ENCODE results near the gene DPP8.
"Not testable (repeated sequence)": the region's sequence is repeated elsewhere in the genome, so short reads cannot be mapped to it uniquely, and the experiment has no call there.

The DPP8 gene

GRCh38 chr15:65399001-65399706 lies 118.3 kb downstream of the DPP8 start:
- Mint-ChIP-seq H3K4me1 (ENCODE audit: low read depth) (peaks cover 10% of the 10 kb centered on the region), H3K36me3 (ENCODE audit: low read depth) (no peaks in the 10 kb centered on the region), H3K9me3 (no peaks in the 10 kb centered on the region), H3K27ac (no peak overlapping the region), H3K4me3 (no peak overlapping the region), H3K27me3 (peaks cover 70% of the 10 kb centered on the region)
- intact Hi-C loops (cut with micrococcal nuclease), result no loop called here

- H3K36me3 Mint-ChIP-seq (ENCODE audit: low read depth); H3K9me3 Mint-ChIP-seq; H3K4me1 Mint-ChIP-seq (ENCODE audit: low read depth); H3K27ac Mint-ChIP-seq; intact Hi-C loops (cut with micrococcal nuclease); H3K4me3 Mint-ChIP-seq: not testable (repeated sequence)
- H3K27me3 Mint-ChIP-seq, result peaks cover 72% of the 10 kb centered on the region
These were observed 119.0 kb downstream of the DPP8 start for GRCh38 chr15:65398486-65398885.

- Mint-ChIP-seq H3K9me3 (no peaks in the 10 kb centered on the region), H3K36me3 (ENCODE audit: low read depth) (no peaks in the 10 kb centered on the region), H3K4me1 (ENCODE audit: low read depth) (peaks cover 10% of the 10 kb centered on the region), H3K4me3 (no peak overlapping the region), H3K27me3 (peaks cover 80% of the 10 kb centered on the region), H3K27ac (no peak overlapping the region)
- intact Hi-C loops (cut with micrococcal nuclease), result no loop called here
These were observed 120.5 kb downstream of the DPP8 start for GRCh38 chr15:65396965-65397317.

GRCh38 chr15:65396283-65396964 lies 121.1 kb downstream of the DPP8 start:
- Mint-ChIP-seq H3K4me3 (no peak overlapping the region), H3K27me3 (peaks cover 79% of the 10 kb centered on the region), H3K36me3 (ENCODE audit: low read depth) (no peaks in the 10 kb centered on the region), H3K27ac (no peak overlapping the region), H3K4me1 (ENCODE audit: low read depth) (peaks cover 10% of the 10 kb centered on the region), H3K9me3 (no peaks in the 10 kb centered on the region)
- intact Hi-C loops (cut with micrococcal nuclease), result no loop called here

- Mint-ChIP-seq H3K27ac (no peak overlapping the region), H3K27me3 (peaks cover 73% of the 10 kb centered on the region), H3K4me3 (no peak overlapping the region), H3K4me1 (ENCODE audit: low read depth) (peaks cover 10% of the 10 kb centered on the region), H3K36me3 (ENCODE audit: low read depth) (no peaks in the 10 kb centered on the region), H3K9me3 (no peaks in the 10 kb centered on the region)
- intact Hi-C loops (cut with micrococcal nuclease), result no loop called here
These were observed 121.8 kb downstream of the DPP8 start for GRCh38 chr15:65395567-65396202.

GRCh38 chr15:65394936-65395335 lies 122.6 kb downstream of the DPP8 start:
- Mint-ChIP-seq H3K9me3 (no peaks in the 10 kb centered on the region), H3K4me3 (no peak overlapping the region), H3K27ac (no peak overlapping the region), H3K4me1 (ENCODE audit: low read depth) (peaks cover 10% of the 10 kb centered on the region), H3K27me3 (peaks cover 68% of the 10 kb centered on the region), H3K36me3 (ENCODE audit: low read depth) (no peaks in the 10 kb centered on the region)
- intact Hi-C loops (cut with micrococcal nuclease), result no loop called here

GRCh38 chr15:65394280-65394789 lies 123.2 kb downstream of the DPP8 start:
- intact Hi-C loops (cut with micrococcal nuclease), result no loop called here
- Mint-ChIP-seq H3K36me3 (ENCODE audit: low read depth) (no peaks in the 10 kb centered on the region), H3K4me3 (no peak overlapping the region), H3K9me3 (no peaks in the 10 kb centered on the region), H3K4me1 (ENCODE audit: low read depth) (peaks cover 10% of the 10 kb centered on the region), H3K27me3 (peaks cover 67% of the 10 kb centered on the region), H3K27ac (no peak overlapping the region)

- Mint-ChIP-seq H3K9me3 (no peaks in the 10 kb centered on the region), H3K36me3 (ENCODE audit: low read depth) (no peaks in the 10 kb centered on the region), H3K27ac (no peak overlapping the region), H3K4me1 (ENCODE audit: low read depth) (peaks cover 10% of the 10 kb centered on the region), H3K27me3 (peaks cover 64% of the 10 kb centered on the region), H3K4me3 (no peak overlapping the region)
- intact Hi-C loops (cut with micrococcal nuclease), result no loop called here
These were observed 123.9 kb downstream of the DPP8 start for GRCh38 chr15:65393557-65393956.

GRCh38 chr15:65393091-65393490 lies 124.4 kb downstream of the DPP8 start:
- H3K9me3 Mint-ChIP-seq, result no peaks in the 10 kb centered on the region
- H3K36me3 Mint-ChIP-seq (ENCODE audit: low read depth), result no peaks in the 10 kb centered on the region
- intact Hi-C loops (cut with micrococcal nuclease), result no loop called here
- no peak overlapping the region for H3K27ac Mint-ChIP-seq
- H3K27me3 Mint-ChIP-seq, result peaks cover 63% of the 10 kb centered on the region
- H3K4me1 Mint-ChIP-seq (ENCODE audit: low read depth), result peaks cover 10% of the 10 kb centered on the region
- no peak overlapping the region for H3K4me3 Mint-ChIP-seq

Data from dendritic cell treated with granulocyte-macrophage colony-stimulating factor and Interleukin-4, amounts not matched to agents 40 ng/mL and 50 ng/mL, for 4 days (primary cell).